Prostate gland (tissue), 2 donors: Measurements from ENCODE around the gene SHC4. TPM values are rescaled to one million over a fixed set of nuclear protein-coding genes. Genes with fewer than 3 reads are reported as not detected.

Source experiments
- DNase-seq: peaks from one replicate; pipeline ENCODE4 v3.0.0-alpha.2; 2019; ENCODE audit warnings: low spot score
- H3K27ac ChIP-seq, 2 donors: fragments of 200-600 bp; sonication (generic); 2 replicates each; pipeline ENCODE4 v1.5.1; 2017 to 2019
- H3K27me3 ChIP-seq: fragments of 200-600 bp; sonication (generic); replicated peaks from 2 replicates; pipeline ENCODE4 v1.5.1; 2019; ENCODE audit not compliant: insufficient read depth
- H3K36me3 ChIP-seq, 2 donors: fragments of 200-600 bp; sonication (generic); 1 replicate in 1 of 2; 2 replicates in 1 of 2; pipeline versions ENCODE4 v1.5.1 to v1.8.1; 2017 to 2019
- H3K4me1 ChIP-seq: fragments of 200-600 bp; sonication (generic); replicated peaks from 2 replicates; pipeline ENCODE4 v1.5.1; 2019
- H3K4me3 ChIP-seq, 2 donors: fragments of 200-600 bp; sonication (generic); 2 replicates each; pipeline ENCODE4 v1.5.1; 2017 to 2019
- H3K9me3 ChIP-seq: fragments of 200-600 bp; sonication (generic); 2 replicates; pipeline ENCODE4 v1.5.1; 2017
- CTCF ChIP-seq, 4 experiments: fragments of 200-600 bp in 2 of 4; fragments of 450-650 bp in 2 of 4; sonication (generic) in 2 of 4; IDR thresholded peaks; 1 replicate in 3 of 4; 2 replicates in 1 of 4; pipeline ENCODE4 v1.5.1; 2016 to 2019; ENCODE audit warnings: antibody characterized with exemption in 4 of 4, mild to moderate bottlenecking in 2 of 4, moderate library complexity in 2 of 4
- POLR2A ChIP-seq: fragments of 450-650 bp; IDR thresholded peaks from one replicate; pipeline ENCODE4 v1.6.1; 2016; ENCODE audit warnings: antibody characterized with exemption, mild to moderate bottlenecking
- POLR2AphosphoS5 ChIP-seq: sonication (generic); formaldehyde crosslinking; IDR thresholded peaks from one replicate; pipeline ENCODE4 v1.6.1; 2017; ENCODE audit warnings: antibody characterized with exemption
- WGBS: methylation state at CpG from one replicate; pipeline ENCODE4 v1.1.5; 2018; 5-methylcytosine and 5-hydroxymethylcytosine counted together
- intact Hi-C: fragments of 100-400 bp; cut with DNase I; formaldehyde crosslinking; loops from one replicate; pipeline ENCODE4 v1.14.2; 2022
- total RNA-seq, 2 donors: library from RNA; depleted of rRNA; stranded (reverse); fragments of >200 nt; gene quantifications; one replicate each; pipeline ENCODE4 v1.1.0, GENCODE V29; 2016

Gene SHC4
- total RNA-seq, 2 donors from 2014 or later, result 0.27 to 45.0 TPM

GRCh38 chr15:48986240-48986639, 22.5 kb upstream of the SHC4 start:
- no peak overlapping the region for H3K4me3 ChIP-seq
- intact Hi-C loops, result no loop called here
- no peaks in the 10 kb centered on the region for H3K4me1 ChIP-seq
- H3K36me3 ChIP-seq, result no peaks in the 10 kb centered on the region
- H3K27me3 ChIP-seq, result no peaks in the 10 kb centered on the region
- TF ChIP-seq POLR2A (no peak), POLR2AphosphoS5 (no peak), CTCF (IDR thresholded peaks at IDR 0.05) (no peak)
- no peak overlapping the region for H3K27ac ChIP-seq
- DNase-seq, result no peak
- H3K9me3 ChIP-seq, result no peaks in the 10 kb centered on the region
- 57% methylated on average over 5 of the region's 5 CpGs for WGBS

- DNase-seq, result no peak
- WGBS, result 61% methylated on average over 3 of the region's 3 CpGs
- Histone ChIP-seq H3K9me3 (no peaks in the 10 kb centered on the region), H3K4me1 (no peaks in the 10 kb centered on the region), H3K36me3 (no peaks in the 10 kb centered on the region), H3K27me3 (no peaks in the 10 kb centered on the region), H3K27ac (no peak overlapping the region), H3K4me3 (no peak overlapping the region)
- TF ChIP-seq POLR2AphosphoS5, result no peak
- TF ChIP-seq CTCF (IDR thresholded peaks at IDR 0.05), result no peak
- TF ChIP-seq POLR2A, result no peak
- intact Hi-C loops, result no loop called here
Measured at GRCh38 chr15:48985516-48985915, 21.8 kb upstream of the SHC4 start.

GRCh38 chr15:48984811-48985352, 21.2 kb upstream of the SHC4 start:
- no peaks in the 10 kb centered on the region for H3K9me3 ChIP-seq
- no peaks in the 10 kb centered on the region for H3K36me3 ChIP-seq
- no peaks in the 10 kb centered on the region for H3K27me3 ChIP-seq
- DNase-seq, result no peak
- H3K27ac ChIP-seq, result no peak overlapping the region
- TF ChIP-seq POLR2AphosphoS5, result no peak
- TF ChIP-seq POLR2A, result no peak
- TF ChIP-seq CTCF (IDR thresholded peaks at IDR 0.05), result no peak
- 57% methylated on average over 4 of the region's 4 CpGs for WGBS
- H3K4me1 ChIP-seq, result no peaks in the 10 kb centered on the region
- no peak overlapping the region for H3K4me3 ChIP-seq
- intact Hi-C loops, result no loop called here

- no peak for TF ChIP-seq CTCF (IDR thresholded peaks at IDR 0.05)
- TF ChIP-seq POLR2A, result no peak
- TF ChIP-seq POLR2AphosphoS5, result no peak
- Histone ChIP-seq H3K36me3 (no peaks in the 10 kb centered on the region), H3K4me3 (no peak overlapping the region), H3K27me3 (no peaks in the 10 kb centered on the region), H3K9me3 (no peaks in the 10 kb centered on the region), H3K27ac (no peak overlapping the region), H3K4me1 (no peaks in the 10 kb centered on the region)
- intact Hi-C loops, result no loop called here
- no peak for DNase-seq
- WGBS, result 60% methylated on average over 7 of the region's 7 CpGs
Measured at GRCh38 chr15:48984021-48984710, 20.4 kb upstream of the SHC4 start.

GRCh38 chr15:48983300-48983699, 19.6 kb upstream of the SHC4 start:
- H3K4me1 ChIP-seq, result no peaks in the 10 kb centered on the region
- H3K4me3 ChIP-seq, result no peak overlapping the region
- H3K27ac ChIP-seq, result no peak overlapping the region
- no peaks in the 10 kb centered on the region for H3K27me3 ChIP-seq
- intact Hi-C loops, result no loop called here
- TF ChIP-seq POLR2AphosphoS5, result no peak
- no peak for TF ChIP-seq POLR2A
- TF ChIP-seq CTCF (IDR thresholded peaks at IDR 0.05), result no peak
- 79% methylated on average over 5 of the region's 5 CpGs for WGBS
- DNase-seq, result no peak
- no peaks in the 10 kb centered on the region for H3K36me3 ChIP-seq
- H3K9me3 ChIP-seq, result no peaks in the 10 kb centered on the region
